HS-27A (cell line): ENCODE measurements around the gene FAS.

ENCODE experiments used
- DNase-seq: peaks from one replicate; pipeline ENCODE4 v3.0.0-alpha.2; 2012; ENCODE audit warnings: low read depth, missing footprints

FAS gene

GRCh38 chr10:89035461-89035860 is 44.9 kb downstream of the FAS start:
- DNase-seq: no peak

- DNase-seq: no peak
Measured at GRCh38 chr10:89037096-89037495, 46.5 kb downstream of the FAS start.

DNA sequence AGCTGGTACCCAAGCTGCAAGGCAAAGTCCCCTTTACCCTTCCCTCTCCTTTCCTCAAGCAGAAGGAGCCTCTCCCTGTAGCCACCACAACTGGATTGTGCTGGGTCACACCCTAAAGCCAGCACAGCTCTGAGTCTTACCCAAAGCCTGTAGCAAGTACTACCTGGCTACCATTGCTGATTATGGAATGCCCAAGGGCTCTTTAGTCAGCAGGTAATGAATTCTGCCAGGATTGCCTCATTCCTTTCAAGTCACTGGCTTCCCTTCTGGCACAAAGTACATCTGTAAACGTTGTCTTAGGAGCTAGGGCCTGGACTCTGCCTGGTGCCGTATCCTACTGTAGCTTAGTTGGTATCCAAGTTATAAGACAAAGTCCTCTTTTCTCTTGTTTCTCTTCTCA is 52.0 kb downstream of the FAS start:
- no peak for DNase-seq

GRCh38 chr10:89043052-89043451 is 52.5 kb downstream of the FAS start:
- no peak for DNase-seq

DNA sequence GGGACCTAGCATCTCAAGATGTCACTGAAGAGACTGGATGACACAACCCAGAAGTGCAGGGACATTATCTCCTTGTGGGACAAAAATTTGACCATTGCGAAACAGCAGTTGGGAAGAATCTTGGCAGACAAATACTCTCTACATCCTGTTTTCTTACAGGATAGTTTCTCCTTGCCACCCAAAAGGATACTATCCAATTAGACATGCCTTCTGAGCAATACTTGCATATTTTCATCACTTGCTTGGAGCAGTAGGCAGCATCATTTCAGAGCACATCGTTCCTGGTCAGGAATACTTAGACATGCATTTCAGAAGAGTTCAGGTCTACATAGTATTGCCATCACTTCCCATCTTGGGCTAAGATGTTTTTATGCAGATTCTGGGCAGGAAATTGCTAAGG is 56.8 kb downstream of the FAS start:
- DNase-seq: no peak

DNA sequence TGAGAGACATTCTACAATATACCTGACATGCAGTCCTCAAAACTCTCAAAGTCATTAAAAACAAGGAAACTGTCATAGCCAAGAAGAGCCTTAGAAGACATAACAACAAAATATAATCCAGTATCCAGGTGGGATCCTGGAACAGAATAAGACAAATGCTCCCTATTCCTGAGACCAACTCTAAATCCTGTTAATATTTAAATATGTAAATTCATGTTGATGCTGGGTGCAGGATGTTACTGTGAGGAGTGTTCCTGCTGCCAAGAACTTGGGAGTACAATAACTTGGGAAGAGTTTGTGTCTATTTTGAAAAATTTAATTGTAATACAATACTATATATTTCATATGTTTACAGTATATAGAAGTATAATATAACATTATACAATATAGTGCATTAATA is 61.0 kb downstream of the FAS start:
- DNase-seq: no peak

DNA sequence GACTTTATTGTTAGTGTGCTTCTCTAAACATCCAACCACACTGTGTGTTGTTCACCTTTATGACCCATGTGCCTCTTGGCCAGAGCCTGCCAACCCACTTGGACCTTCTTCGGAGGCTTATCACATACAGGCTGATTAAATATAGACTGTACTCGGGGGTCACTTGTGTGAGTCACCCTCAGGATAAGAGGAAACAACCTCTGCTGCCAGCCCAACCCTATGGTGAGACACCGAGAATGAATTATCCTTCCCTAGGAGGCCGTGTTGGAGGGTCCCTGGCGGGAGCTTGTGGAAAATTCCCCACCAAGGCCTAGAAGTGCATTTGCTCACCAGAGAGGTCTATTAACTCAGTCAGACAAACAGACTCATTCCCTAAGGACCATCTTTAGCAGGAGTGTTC is 63.0 kb downstream of the FAS start:
- DNase-seq: no peak

- DNase-seq: no peak
Measured at GRCh38 chr10:89055159-89055558, 64.6 kb downstream of the FAS start.

DNA sequence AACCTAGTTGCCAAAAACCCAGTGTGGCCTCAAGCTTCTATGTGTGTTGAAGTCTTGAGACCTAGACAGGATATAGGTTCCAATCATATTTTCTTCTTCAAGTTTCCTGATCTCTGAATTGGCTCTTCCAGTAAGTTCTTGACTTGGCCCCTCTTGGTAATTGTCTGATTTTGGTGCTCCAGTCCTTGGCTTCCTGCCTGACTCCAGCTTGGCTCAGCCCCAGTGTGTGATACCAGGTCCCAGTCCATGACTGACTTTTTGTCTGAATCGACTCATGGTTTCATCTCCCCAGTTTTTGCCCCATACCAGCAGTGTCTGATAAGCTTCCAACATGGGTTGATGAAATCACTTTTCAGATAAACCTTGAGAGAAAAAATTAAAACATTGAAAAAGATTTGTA is 72.3 kb downstream of the FAS start:
- DNase-seq: no peak

DNA sequence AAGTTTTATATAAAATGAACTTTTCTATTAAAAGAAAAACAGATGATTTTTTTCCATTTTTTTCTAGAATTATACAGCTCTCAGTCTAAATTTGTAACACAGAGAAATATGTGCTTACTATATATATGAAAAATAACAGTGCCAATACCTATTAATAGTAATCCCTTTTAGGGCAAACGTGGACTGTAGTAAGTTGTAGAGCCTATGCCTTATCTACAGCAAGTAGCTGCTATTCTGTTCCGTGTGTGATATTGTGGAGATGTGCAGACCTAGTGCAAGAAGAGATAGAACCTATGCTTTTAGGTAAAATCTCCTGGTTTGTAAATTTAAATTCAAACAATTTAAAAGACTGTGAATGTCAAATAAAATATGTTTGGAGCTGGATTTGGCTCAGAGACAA is 72.9 kb downstream of the FAS start:
- DNase-seq: no peak

DNA sequence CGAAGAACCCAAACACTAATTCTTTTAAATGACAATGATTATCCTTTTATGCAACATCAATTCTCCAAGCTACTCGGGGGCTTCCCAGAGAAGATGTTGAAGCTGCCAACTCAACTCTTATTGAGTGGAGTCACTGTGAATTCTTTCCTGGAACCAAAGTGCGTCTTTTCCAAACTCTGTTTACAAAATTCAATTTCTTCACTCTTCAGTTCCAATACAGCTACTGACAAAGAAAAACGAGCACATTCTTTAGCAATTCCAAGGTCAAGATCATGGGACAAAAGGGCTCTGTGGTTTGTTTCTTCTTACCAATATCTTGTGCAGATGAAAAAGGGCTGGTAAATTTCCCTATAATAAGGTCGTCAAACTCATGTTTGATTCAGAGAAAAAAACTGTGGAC is 74.2 kb downstream of the FAS start:
- no peak for DNase-seq
